PC-3 (cell line): ENCODE results near the gene OVCH1.

Experiments used
- CTCF ChIP-seq: fragments of 300-600 bp; sonication (generic); conservative IDR thresholded peaks from 2 replicates; pipeline ENCODE4 v1.5.1; 2017; ENCODE audit warnings: antibody characterized with exemption, low read depth, mild to moderate bottlenecking, low read length
- EZH2 ChIP-seq: fragments of 300-600 bp; sonication (generic); IDR thresholded peaks from one replicate; pipeline ENCODE4 v1.6.1; 2017; ENCODE audit warnings: antibody characterized with exemption, mild to moderate bottlenecking, low read length; ENCODE audit not compliant: unreplicated experiment

- TF ChIP-seq CTCF (no peak), EZH2 (no peak)
Measured at GRCh38 chr12:29543036-29543435, 45.5 kb upstream of the OVCH1 start.
